B cell (primary cell): ENCODE measurements around the gene YPEL5. TPM values are rescaled to one million over a fixed set of nuclear protein-coding genes. Genes with fewer than 3 reads are reported as not detected.

Experiments
- polyA plus RNA-seq: library from polyadenylated mRNA; depleted of rRNA; stranded (reverse); fragments of >200 nt; gene quantifications from 2 replicates; pipeline ENCODE4 v1.2.3, GENCODE V29; 2012
- small RNA-seq: library from RNA; depleted of rRNA; stranded (forward); fragments of <200 nt; gene quantifications from one replicate; pipeline ENCODE3, GENCODE V24; 2012; ENCODE audit warnings: low replicate concordance, low read depth; ENCODE audit not compliant: insufficient read length
- total RNA-seq, 2 donors: library from RNA; stranded (reverse); fragments of 120-200 nt in 1 of 2; gene quantifications; 1 replicate in 1 of 2; 2 replicates in 1 of 2; pipeline versions ENCODE4 v1.2.3 to v1.2.4, GENCODE V29; 2013 to 2022

The YPEL5 gene
- total and polyA plus RNA-seq, 2 donors (not counting 1 experiment from before 2014, with no cell fraction given) = 117 to 426 TPM

Small RNA genes within 50 kb of the gene (small RNA-seq; reads per million reads assigned to genes)
- not detected for gene SNORA10B

Other genes with a start within 250 kb of the YPEL5 start
- not detected in 2 replicates for gene ALK, start 225.4 kb upstream of the YPEL5 start, total RNA-seq
- not detected in 2 replicates for gene ALK, start 225.4 kb upstream of the YPEL5 start, polyA plus RNA-seq
- gene LBH, start 84.5 kb downstream of the YPEL5 start, total RNA-seq = 197 and 201 TPM in 2 replicates
- 143 and 158 TPM in 2 replicates for gene LBH, start 84.5 kb downstream of the YPEL5 start, polyA plus RNA-seq